Loucy (cell line): ENCODE results near the gene HS1BP3.

Source experiments
- CTCF ChIP-seq: fragments of 200-600 bp; sonication (generic); conservative IDR thresholded peaks from 2 replicates; pipeline ENCODE4 v1.5.1; 2014; ENCODE audit warnings: mild to moderate bottlenecking, antibody characterized with exemption, low read length
- EZH2phosphoT487 ChIP-seq: fragments of 200-600 bp; IDR thresholded peaks from 2 replicates; pipeline ENCODE4 v1.6.1; 2018; ENCODE audit warnings: antibody characterized with exemption, mild to moderate bottlenecking, moderate library complexity, borderline replicate concordance

GRCh38 chr2:20568501-20569463 lies 82.1 kb downstream of the HS1BP3 start:
- TF ChIP-seq CTCF (no peak), EZH2phosphoT487 (no peak)
